GM18499 (cell line): ENCODE data around the gene PSD4.

Experiments
- ATAC-seq: cut with Tn5 transposase; IDR thresholded peaks from one replicate; pipeline ENCODE4 v1.9.1; 2021; ENCODE audit warnings: moderate number of reproducible peaks; ENCODE audit not compliant: insufficient read depth, unreplicated experiment

Gene PSD4

GRCh38 chr2:113219092-113219441 is 45.3 kb downstream of the PSD4 start:
- ATAC-seq = no peak

- no peak for ATAC-seq
Measured at GRCh38 chr2:113219525-113219888, 45.7 kb downstream of the PSD4 start.

DNA sequence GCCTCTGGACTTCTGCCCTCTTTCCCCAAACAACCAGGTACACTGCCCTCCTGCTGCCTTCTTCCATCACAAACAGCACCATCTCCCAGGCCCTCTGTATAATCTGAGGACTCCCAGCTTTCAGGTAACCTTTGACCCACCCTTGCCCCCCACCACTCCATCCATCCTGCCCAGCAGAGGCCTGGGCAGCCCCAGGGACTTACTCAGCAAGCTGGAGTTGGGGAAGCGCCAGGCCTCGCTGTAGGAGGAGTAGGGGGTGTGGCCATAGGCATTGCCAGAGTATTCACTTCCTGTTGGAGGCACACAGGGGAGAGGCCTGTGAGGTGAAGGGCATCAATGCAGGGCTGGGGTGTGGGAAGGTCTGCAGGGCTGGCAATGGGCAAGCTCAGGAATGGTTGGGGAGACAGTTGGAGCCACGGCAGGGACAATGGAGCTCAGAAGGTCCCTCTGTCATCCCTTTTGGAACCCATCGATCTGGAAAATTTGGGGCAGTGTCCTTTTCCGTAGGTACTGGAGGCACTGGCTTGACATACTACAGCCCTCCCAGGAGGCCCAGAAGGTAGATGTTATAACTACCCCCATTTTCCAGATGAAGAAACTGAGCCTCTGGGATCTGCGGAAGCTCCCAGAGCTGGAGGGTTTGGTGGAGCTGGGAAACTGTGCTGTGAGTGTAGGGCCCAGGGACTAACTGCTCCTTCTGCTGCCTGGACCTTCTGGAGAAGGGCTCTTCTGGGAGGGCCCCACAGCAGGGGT is 46.3 kb downstream of the PSD4 start:
- no peak for ATAC-seq

GRCh38 chr2:113220970-113221708 is 47.4 kb downstream of the PSD4 start:
- no peak for ATAC-seq

GRCh38 chr2:113221846-113222245 is 48.1 kb downstream of the PSD4 start:
- ATAC-seq = no peak

DNA sequence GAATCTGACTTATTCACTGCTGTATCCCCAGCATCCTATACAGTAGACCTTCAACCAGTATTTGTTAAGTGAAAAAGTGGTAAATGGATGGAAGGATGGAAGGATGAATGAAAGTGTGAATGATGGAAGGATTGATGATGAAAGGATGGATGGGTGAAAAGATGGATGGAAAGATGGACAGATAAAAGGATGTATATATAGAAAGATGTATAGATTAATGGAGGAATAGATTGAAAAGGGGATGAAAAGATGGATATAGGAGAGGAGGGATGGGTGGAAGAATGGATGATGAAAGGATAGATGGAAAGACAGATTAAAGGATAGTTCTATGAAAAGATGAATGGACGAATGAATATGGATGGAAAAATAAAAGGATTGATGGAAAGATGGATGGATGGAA is 50.0 kb downstream of the PSD4 start:
- no peak for ATAC-seq

DNA sequence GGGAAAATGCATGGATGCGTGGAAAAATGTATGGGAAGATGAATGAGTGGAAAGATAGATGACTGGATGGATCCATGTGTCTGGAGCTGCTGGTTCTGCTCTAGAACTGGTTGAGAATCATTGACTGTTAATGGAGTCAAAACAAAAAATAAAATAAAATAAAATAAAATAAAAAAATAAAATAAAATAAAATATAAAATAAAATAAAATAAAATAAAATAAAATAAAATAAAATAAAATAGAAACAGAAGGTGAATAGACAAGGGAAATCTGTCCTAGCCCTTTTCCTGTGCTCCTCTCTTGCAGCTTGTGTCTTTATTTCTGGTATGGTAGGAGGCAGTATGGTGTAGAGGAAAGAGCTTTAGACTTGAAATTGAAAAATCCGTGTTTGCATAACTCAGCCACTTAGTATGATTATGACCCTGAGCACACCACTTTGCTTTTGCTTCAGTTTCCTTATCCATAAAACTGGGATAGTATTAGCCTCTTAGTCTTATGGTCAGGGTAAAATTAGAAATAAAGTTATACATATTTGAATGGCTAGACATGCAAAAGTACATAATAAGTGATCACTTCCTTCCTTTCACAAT is 51.0 kb downstream of the PSD4 start:
- no peak for ATAC-seq

DNA sequence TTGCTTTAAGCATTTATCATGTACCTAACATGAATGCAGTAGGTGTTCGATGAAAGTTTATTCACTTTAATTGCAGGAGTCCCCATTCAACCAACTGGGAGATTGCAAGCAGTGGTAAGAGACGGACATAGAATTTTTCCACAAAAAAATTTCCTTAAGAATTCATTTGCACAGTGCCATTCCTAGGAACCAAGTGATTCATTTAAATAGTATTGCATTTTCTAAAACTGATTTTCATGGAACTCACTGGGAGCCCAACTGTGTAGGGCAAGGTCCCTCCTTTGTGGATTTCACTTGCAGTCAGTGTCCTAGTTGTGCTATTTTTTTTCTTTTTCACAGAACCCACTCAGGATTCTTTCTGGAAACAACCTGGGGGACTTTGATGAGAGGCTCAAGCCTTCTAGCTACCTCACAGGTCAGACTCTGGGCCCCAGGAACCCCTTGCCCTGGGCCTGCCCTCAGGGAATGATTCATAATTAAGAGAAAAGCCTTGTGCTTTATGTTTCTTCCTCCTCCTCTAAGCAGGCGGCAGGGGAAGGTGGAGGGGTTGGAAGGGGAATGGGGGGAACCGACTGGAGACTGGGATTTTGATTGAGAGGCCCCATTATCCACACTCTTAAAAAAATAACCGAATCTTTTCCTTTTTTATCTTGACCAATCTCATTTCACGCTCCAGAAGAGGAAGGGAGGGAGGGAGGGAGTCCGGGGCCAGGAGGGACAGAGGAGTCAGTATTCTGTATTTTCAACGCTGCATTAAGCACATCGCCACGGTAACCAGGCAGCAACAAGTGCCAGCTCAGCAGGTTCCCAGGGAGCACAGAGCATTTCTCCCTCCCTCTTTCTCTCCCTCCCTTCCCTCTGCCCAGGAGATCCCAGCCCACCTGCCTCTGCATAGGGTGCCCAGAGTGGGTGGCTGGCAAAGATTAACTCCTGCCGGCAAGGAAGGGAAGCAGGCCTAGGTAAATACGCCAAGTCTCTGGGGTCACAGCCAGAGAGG is 51.8 kb downstream of the PSD4 start:
- no peak for ATAC-seq

DNA sequence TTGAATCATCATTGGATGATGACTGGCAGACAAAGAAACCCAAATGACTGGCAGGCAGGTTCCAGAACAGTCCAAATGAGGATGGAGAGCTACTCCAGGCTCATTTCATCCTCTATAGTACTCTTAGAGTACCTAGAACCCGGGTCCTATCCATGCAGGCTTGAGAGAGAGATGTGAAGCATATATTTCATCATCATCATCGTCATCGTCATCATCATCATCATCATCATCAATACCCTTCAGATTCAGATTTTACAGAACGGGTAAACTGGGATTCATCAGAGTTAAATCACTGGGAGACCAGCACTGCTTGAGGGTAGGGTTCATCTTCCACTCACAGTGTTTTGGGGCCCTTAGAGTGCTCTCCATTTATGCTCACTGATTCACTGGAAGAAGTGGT is 52.7 kb downstream of the PSD4 start:
- ATAC-seq = no peak

- ATAC-seq = no peak
Measured at GRCh38 chr2:113227290-113227689, 53.5 kb downstream of the PSD4 start.

GRCh38 chr2:113227698-113228097 is 53.9 kb downstream of the PSD4 start:
- no peak for ATAC-seq

DNA sequence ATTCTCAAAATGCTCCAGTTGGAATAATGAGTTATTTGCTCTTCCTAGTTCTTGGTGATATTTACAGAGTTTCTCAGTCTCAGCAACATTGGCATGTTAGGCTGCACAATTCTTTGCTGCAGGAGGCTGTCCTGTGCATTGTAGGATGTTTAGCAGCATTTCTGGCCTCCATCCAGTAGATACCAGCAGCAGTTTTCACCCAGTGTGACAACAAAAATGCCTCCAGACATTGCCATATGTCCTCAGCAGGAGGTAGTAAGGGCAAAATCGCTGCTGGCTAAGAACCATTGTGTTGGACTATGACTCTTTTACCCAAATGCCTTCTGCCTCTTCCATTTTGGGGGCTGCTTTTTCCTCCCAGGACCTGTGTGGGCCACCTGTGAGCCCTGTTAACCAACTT is 54.6 kb downstream of the PSD4 start:
- ATAC-seq = no peak

DNA sequence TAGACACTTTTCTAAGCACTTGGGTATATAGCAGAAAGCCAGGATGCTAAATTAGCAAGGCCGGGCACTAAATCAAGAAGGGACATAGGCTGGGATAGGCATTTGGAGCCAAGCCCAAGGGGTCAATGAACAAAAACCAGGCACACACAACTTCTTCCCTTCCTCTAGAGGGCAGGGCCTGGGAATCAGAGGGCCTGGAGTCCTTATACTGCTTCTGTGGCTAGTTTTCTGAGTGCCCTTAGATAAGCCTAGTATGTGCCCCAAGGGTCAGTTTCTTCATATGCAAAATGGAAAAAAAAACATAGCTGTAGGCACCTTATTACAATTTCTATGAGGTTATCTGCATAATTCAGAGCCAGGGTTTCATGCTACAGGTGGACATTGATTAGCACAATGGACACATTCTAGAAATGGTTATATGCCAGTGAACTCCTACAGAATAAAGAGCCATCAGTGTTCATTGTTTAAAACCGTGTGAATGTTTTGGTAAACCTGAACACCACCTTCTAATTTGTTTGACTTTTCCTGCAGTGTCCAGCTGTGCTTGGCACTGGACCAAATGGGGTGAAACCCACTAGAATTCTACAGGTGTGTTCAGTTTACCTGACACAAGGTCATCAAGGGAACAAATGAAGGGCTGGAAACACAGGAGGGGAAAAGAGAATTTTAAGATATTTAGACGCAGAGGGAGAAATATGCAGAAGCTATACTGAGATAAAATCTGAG is 55.4 kb downstream of the PSD4 start:
- no peak for ATAC-seq

GRCh38 chr2:113229795-113230194 is 56.0 kb downstream of the PSD4 start:
- no peak for ATAC-seq

DNA sequence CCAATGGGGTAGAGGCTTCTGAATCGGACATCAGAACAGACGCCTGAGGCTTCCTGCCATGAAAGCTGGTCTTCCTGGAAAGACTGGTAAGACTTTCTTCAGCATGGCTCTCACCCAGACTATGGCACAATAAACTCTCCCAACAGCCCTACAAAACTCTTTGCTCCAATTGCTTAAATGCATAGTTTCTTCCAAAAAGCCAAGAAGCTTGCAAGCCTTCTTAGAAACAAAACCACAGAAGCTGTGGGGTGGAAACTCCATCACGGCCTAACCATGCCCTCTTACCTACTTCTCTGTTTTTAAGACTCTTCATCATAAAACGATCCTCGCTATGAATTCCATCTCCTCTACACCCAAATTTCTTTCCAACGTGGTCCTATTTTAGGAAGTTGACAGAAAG is 56.8 kb downstream of the PSD4 start:
- no peak for ATAC-seq

DNA sequence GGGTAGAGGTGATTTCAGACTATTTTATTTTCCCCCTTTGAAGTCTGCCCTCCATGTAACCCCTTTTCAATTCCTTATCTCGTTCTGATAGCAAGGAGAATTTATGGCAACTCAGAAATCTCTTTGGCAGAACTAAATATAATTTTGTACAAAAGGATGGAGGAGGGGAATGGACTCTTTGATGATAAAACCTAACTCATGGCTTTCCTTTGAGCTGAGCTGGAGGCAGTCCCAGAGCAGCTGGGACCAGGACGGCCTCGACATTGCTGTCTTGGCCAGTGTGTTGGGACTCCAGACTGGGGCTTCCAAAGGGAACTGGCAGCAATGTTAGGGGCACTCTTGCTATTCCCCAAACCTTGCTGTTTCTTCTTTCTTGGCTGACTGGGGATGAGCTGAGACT is 57.3 kb downstream of the PSD4 start:
- ATAC-seq = no peak

DNA sequence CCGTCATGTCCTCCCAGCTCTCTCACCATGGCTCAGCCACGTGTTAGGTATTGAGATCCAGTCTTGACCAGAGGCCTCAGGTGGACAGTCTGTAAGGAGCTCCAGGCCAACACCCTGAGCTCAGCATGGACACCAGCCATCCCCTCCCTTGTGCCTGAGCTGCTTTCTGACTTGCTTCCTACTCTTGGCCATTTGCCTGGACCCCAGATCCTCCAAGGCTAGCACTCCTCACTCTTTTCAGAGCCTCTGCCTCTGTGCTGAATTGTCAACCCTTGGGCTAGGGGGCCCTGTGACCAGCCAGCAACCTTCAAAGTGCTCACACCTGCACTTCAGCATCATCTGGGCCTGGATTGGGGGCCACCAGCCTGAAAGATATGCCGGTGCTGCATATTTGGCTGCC is 58.4 kb downstream of the PSD4 start:
- no peak for ATAC-seq

GRCh38 chr2:113232740-113233139 is 59.0 kb downstream of the PSD4 start:
- no peak for ATAC-seq

- ATAC-seq = no peak
Measured at GRCh38 chr2:113233593-113234550, 60.1 kb downstream of the PSD4 start.
